GM19025 (cell line): Measurements from ENCODE around the gene LY6G5B.

Experiments
- ATAC-seq: cut with Tn5 transposase; IDR thresholded peaks from one replicate; pipeline ENCODE4 v1.9.1; 2021; ENCODE audit warnings: mild to moderate bottlenecking, low read depth, moderate library complexity; ENCODE audit not compliant: unreplicated experiment

Gene LY6G5B

GRCh38 chr6:31711233-31711632, 41.5 kb downstream of the LY6G5B start:
- ATAC-seq, result no peak

GRCh38 chr6:31712296-31712695, 42.5 kb downstream of the LY6G5B start:
- ATAC-seq, result no peak

- no peak for ATAC-seq
Observed at GRCh38 chr6:31713465-31713864, 43.7 kb downstream of the LY6G5B start.

GRCh38 chr6:31713991-31714684, 44.4 kb downstream of the LY6G5B start:
- ATAC-seq, result no peak

- ATAC-seq, result no peak
Observed at GRCh38 chr6:31715022-31715958, 45.5 kb downstream of the LY6G5B start, which contains the start of gene LY6G6D. Gene LY6G6D (plus strand): TSS chr6:31715348. CDS start chr6:31715356, 8 bp downstream.

- no peak for ATAC-seq
Observed at GRCh38 chr6:31717499-31718222, 47.9 kb downstream of the LY6G5B start.

- no peak for ATAC-seq
Observed at GRCh38 chr6:31718265-31718664, 48.5 kb downstream of the LY6G5B start.

GRCh38 chr6:31719001-31719400, 49.2 kb downstream of the LY6G5B start:
- ATAC-seq, result no peak

- ATAC-seq, result no peak
Observed at GRCh38 chr6:31720196-31720770, 50.5 kb downstream of the LY6G5B start.

- no peak for ATAC-seq
Observed at GRCh38 chr6:31721351-31722020, 51.7 kb downstream of the LY6G5B start, which contains the start of gene LY6G6C. Gene LY6G6C (minus strand): TSS chr6:31721746. CDS start chr6:31721679, 67 bp downstream.

GRCh38 chr6:31722173-31722572, 52.4 kb downstream of the LY6G5B start:
- ATAC-seq, result no peak
